Aorta (tissue), 5 donors: ENCODE measurements around the gene MMP13. TPM values are rescaled to one million over a fixed set of nuclear protein-coding genes. Genes with fewer than 3 reads are reported as not detected.
"Not testable (repeated sequence)": the region's sequence is repeated elsewhere in the genome, so short reads cannot be mapped to it uniquely, and the experiment has no call there.

ENCODE experiments used
- ATAC-seq: fragments of 200-7000 bp; cut with Tn5 transposase; one replicate; pipeline ENCODE4 v1.9.1; 2022; ENCODE audit warnings: moderate library complexity; ENCODE audit not compliant: low FRiP score
- DNase-seq, 2 donors: peaks; one replicate each; pipeline ENCODE4 v3.0.0-alpha.2; 2020
- H3K27ac ChIP-seq, 2 donors: one replicate each; pipeline ENCODE4 v1.5.1; 2013; ENCODE audit warnings: low read length in 2 of 2, mild to moderate bottlenecking in 2 of 2, moderate library complexity in 2 of 2, control low read depth in 1 of 2, inconsistent platforms in 1 of 2, low read depth in 1 of 2
- H3K27me3 ChIP-seq, 2 donors: one replicate each; pipeline ENCODE4 v1.6.1; 2013; ENCODE audit warnings: control low read depth in 1 of 2, low read length in 1 of 2, mild to moderate bottlenecking in 1 of 2, moderate library complexity in 1 of 2; ENCODE audit not compliant: insufficient read depth in 2 of 2, control insufficient read depth in 1 of 2
- H3K36me3 ChIP-seq, 2 donors: one replicate each; pipeline ENCODE4 v1.6.1; 2013; ENCODE audit warnings: control low read depth in 1 of 2, low read length in 1 of 2, mild to moderate bottlenecking in 1 of 2; ENCODE audit not compliant: insufficient read depth in 2 of 2, control insufficient read depth in 1 of 2
- H3K4me1 ChIP-seq, 2 donors: one replicate each; pipeline ENCODE4 v1.6.1; 2013; ENCODE audit warnings: low read length in 2 of 2, control low read depth in 1 of 2, mild to moderate bottlenecking in 1 of 2, moderate library complexity in 1 of 2; ENCODE audit not compliant: insufficient read depth in 2 of 2, control insufficient read depth in 1 of 2
- H3K4me3 ChIP-seq, 2 donors: one replicate each; pipeline ENCODE4 v1.5.1; 2013; ENCODE audit warnings: low read length in 2 of 2, control low read depth in 1 of 2, mild to moderate bottlenecking in 1 of 2
- H3K9me3 ChIP-seq: one replicate; pipeline ENCODE4 v1.6.1; 2013; ENCODE audit warnings: mild to moderate bottlenecking, low read length; ENCODE audit not compliant: control insufficient read depth
- WGBS, 2 donors: extraction: QIAGEN DNeasy Blood & Tissue Kit; methylation state at CpG; one replicate each; pipeline ENCODE4 v1.1.7; 2013; 5-methylcytosine and 5-hydroxymethylcytosine counted together
- intact Hi-C, 2 donors: fragments of 100-400 bp; cut with DNase I; formaldehyde crosslinking; loops; one replicate each; pipeline versions ENCODE4 v1.14.2 to v1.15.0; 2022
- long read RNA-seq, 2 donors: library from polyadenylated mRNA; unstranded; transcript quantifications; one replicate each; pipeline ENCODE4 v2.0.0, GENCODE V29; 2020 to 2021
- polyA plus RNA-seq, 2 donors: library from polyadenylated mRNA; stranded (reverse); fragments of 200-250 nt; gene quantifications; one replicate each; pipeline ENCODE4 v1.2.3, GENCODE V29; 2013
- total RNA-seq, 2 donors: library from RNA; stranded (reverse); fragmentation: NEBNext Ultra II Directional; extraction: Animal tissue kit (Norgen Biotek cat#: 25700); gene quantifications; one replicate each; pipeline ENCODE4 v1.2.1, GENCODE V29; 2021
- donor health status: healthy with polysubstance abuse.
- donor health status: Bipolar disorder and iron deficiency.
- donor health status: DM: no; HTN: no; CAD: no.
- donor health status: DM: no; HTN: no; CAD: no.
- donor health status: DM: yes; HTN: yes; CAD: no.

Gene MMP13
- total RNA-seq (not detected), polyA plus RNA-seq (under 1 TPM in 1 of 2 donors, not detected in 1; 0.05 TPM)
- long read RNA-seq, donor 1 = 0 reads
- long read RNA-seq, donor 2 = 0 reads

DNA sequence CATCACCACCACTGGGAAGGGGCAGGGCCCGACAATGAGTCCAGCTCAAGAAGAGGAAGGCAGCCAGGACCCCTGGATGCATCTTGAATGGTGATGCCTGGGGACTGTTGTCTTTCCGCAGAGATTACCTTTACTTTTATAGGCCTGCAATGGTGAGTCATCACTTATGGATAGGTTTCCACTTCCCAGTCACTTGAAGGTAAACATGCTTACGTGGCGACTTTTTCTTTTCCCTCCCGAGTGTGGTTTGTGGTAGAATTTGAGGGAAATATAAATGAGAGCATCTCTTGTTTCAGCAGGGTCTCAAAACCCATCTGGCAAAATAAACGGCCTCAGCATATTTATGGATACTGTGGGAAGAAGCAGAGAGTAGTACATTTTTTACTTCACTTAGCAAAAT lies at the start of gene MMP13:
TSS of gene MMP13 (minus strand) at position 109 of the 400 bp plus-strand sequence. CDS start at position 82, 27 bp downstream.
- H3K4me3 ChIP-seq = no peak within 1 kb of the TSS
- H3K27me3 ChIP-seq = peaks cover 0 to 2% of the 10 kb centered on the region in 2 donors
- intact Hi-C loops = no loop called here
- H3K9me3 ChIP-seq = peaks cover 1% of the 10 kb centered on the region
- no peak within 1 kb of the TSS for H3K27ac ChIP-seq
- no peaks in the 10 kb centered on the region for H3K36me3 ChIP-seq
- no peaks in the 10 kb centered on the region for H3K4me1 ChIP-seq
- WGBS, 2 donors = 72 to 84% methylated on average over 6 of the region's 6 CpGs
- DNase-seq = no peak
- ATAC-seq = no peak

DNA sequence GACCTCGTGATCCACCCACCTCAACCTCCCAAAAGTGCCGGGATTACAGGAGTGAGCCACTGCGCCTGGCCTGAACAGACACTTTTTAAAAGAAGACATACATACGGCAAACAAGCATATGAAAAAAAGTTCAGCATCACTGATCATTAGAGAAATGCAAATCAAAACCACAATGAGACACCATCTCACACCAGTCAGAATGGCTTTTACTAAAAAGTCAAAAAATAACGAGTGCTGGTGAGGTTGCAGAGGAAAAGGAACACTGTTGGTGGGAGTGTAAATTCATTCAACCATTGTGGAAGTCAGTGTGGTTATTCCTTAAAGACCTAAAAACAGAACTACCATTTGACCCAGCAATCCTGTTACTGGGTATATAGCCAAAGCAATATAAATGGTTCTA lies 48.7 kb upstream of the MMP13 start:
- H3K4me1 ChIP-seq, DNase-seq, H3K27me3 ChIP-seq, H3K36me3 ChIP-seq, H3K9me3 ChIP-seq, intact Hi-C loops, H3K4me3 ChIP-seq, ATAC-seq, H3K27ac ChIP-seq: not testable (repeated sequence)
- WGBS, 2 donors = 90 to 92% methylated on average over 5 of the region's 5 CpGs

GRCh38 chr11:102994105-102994504 lies 38.6 kb upstream of the MMP13 start:
- WGBS, 2 donors = 11 to 19% methylated on average over 1 of the region's 1 CpG
- H3K27ac ChIP-seq = no peak overlapping the region
- H3K27me3 ChIP-seq = no peaks in the 10 kb centered on the region
- no peaks in the 10 kb centered on the region for H3K36me3 ChIP-seq
- no peak for ATAC-seq
- DNase-seq = no peak
- H3K4me1 ChIP-seq = no peaks in the 10 kb centered on the region
- peaks cover 1% of the 10 kb centered on the region for H3K9me3 ChIP-seq
- no peak overlapping the region for H3K4me3 ChIP-seq
- intact Hi-C loops = no loop called here

DNA sequence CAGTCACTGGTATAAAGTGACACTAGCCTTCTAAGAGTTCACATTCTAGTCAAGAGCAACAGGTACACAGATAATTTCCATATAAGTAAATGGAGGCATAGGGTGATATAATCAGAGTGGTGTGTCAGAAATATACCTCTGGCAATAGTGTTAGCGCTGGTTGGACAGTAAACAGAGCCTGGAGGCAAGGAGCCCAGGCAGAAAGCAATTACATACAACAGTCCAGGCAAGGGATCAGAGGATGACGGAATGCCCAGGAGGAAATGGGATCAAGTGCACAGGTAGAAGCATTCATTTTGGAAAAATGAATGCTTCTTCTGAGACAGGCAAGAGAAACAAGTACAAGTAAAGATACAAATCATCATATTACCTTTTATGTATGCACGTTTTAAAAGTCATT lies 36.2 kb upstream of the MMP13 start:
- no peak overlapping the region for H3K4me3 ChIP-seq
- no peaks in the 10 kb centered on the region for H3K27me3 ChIP-seq
- no peak overlapping the region for H3K27ac ChIP-seq
- intact Hi-C loops = no loop called here
- ATAC-seq = no peak
- no peaks in the 10 kb centered on the region for H3K4me1 ChIP-seq
- DNase-seq = no peak
- 68 to 70% methylated on average over 3 of the region's 3 CpGs for WGBS, 2 donors
- H3K9me3 ChIP-seq = peaks cover 1% of the 10 kb centered on the region
- H3K36me3 ChIP-seq = no peaks in the 10 kb centered on the region

DNA sequence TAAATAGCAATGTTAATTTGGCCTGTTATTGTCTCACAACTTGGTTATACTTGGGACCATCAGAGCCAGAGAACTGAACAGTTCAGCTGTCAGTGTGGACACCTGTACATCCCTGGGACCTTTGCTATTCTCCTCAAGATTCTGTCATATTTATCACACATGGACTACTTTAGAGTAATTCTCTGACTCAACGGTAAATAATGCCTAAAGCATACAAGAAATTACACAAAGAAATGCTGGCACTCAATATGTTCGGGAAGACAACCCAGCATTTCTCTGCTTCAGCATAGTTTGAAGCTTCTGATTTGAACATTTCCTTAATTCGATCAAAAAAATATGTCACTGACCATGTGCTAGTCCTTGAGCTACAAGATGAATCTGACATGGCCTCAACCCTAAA lies 34.6 kb upstream of the MMP13 start:
- DNase-seq (no peak), ATAC-seq (no peak)
- Histone ChIP-seq H3K36me3 (no peaks in the 10 kb centered on the region), H3K4me3 (no peak overlapping the region), H3K9me3 (peaks cover 1% of the 10 kb centered on the region), H3K4me1 (no peaks in the 10 kb centered on the region), H3K27me3 (no peaks in the 10 kb centered on the region), H3K27ac (no peak overlapping the region)
- intact Hi-C loops = no loop called here
- WGBS, 2 donors = 91 to 92% methylated on average over 3 of the region's 3 CpGs

DNA sequence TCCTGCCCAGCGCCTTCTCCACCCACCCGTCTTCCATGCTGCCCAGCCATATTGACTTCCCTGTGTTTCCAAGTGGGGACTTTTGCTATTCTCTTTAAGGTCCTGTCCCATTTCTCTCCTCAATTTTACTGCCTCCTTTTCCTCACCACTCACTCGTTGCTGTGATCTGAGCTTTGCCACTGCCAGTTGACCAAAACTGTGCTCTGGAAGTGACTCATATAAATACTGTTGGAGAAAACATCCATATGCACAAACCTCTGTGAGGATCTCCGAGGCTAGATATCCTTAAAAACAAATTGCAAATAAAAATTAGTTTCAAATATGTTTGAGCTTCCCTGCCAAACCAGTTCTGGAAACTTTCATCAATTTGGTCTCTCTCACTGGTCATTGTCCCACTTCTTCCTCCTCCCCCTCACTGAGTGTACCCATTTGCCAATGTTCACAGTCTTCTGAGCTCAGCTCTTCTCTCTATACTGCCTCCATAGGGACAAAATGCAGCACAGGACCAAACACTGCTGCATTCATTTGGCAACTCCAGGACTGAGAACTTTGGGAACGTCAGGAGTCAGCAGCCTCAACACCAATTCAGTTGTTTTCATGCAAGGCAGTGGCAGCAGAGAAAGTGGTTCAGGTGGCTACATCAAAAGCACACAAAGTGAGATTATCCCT lies 34.0 kb upstream of the MMP13 start:
- Histone ChIP-seq H3K9me3 (no peaks in the 10 kb centered on the region), H3K36me3 (no peaks in the 10 kb centered on the region), H3K27ac (no peak overlapping the region), H3K27me3 (no peaks in the 10 kb centered on the region), H3K4me1 (no peaks in the 10 kb centered on the region), H3K4me3 (no peak overlapping the region)
- intact Hi-C loops = no loop called here
- WGBS, 2 donors = 67 to 74% methylated on average over 5 of the region's 5 CpGs
- DNase-seq (no peak), ATAC-seq (no peak)

GRCh38 chr11:102986815-102987214 lies 31.3 kb upstream of the MMP13 start:
- 78 to 86% methylated on average over 2 of the region's 2 CpGs for WGBS, 2 donors
- Histone ChIP-seq H3K27me3 (no peaks in the 10 kb centered on the region), H3K27ac (no peak overlapping the region), H3K36me3 (no peaks in the 10 kb centered on the region), H3K9me3 (no peaks in the 10 kb centered on the region), H3K4me3 (no peak overlapping the region), H3K4me1 (no peaks in the 10 kb centered on the region)
- intact Hi-C loops = no loop called here
- ATAC-seq (no peak), DNase-seq (no peak)

GRCh38 chr11:102985850-102986249 lies 30.3 kb upstream of the MMP13 start:
- H3K27me3 ChIP-seq = no peaks in the 10 kb centered on the region
- H3K36me3 ChIP-seq = no peaks in the 10 kb centered on the region
- DNase-seq = no peak
- H3K27ac ChIP-seq = no peak overlapping the region
- no peaks in the 10 kb centered on the region for H3K4me1 ChIP-seq
- no peaks in the 10 kb centered on the region for H3K9me3 ChIP-seq
- ATAC-seq = no peak
- no peak overlapping the region for H3K4me3 ChIP-seq
- intact Hi-C loops = no loop called here
- 69 to 74% methylated on average over 1 of the region's 1 CpG for WGBS, 2 donors

- Histone ChIP-seq H3K36me3 (no peaks in the 10 kb centered on the region), H3K9me3 (no peaks in the 10 kb centered on the region)
- DNase-seq = no peak
These were observed 28.0 kb upstream of the MMP13 start for GRCh38 chr11:102983486-102983885.

More at GRCh38 chr11:102983486-102983885, 28.0 kb upstream of the MMP13 start:
- intact Hi-C loops = no loop called here
- H3K4me1 ChIP-seq = no peaks in the 10 kb centered on the region
- H3K4me3 ChIP-seq = no peak overlapping the region
- H3K27me3 ChIP-seq = no peaks in the 10 kb centered on the region
- ATAC-seq = no peak
- H3K27ac ChIP-seq = no peak overlapping the region
- 64 to 68% methylated on average over 2 of the region's 2 CpGs for WGBS, 2 donors
